Activated naive CD4-positive, alpha-beta T cell treated with anti-CD3 and anti-CD28 coated beads, Interleukin-2, amount 50 U/mL, for 16 hours (primary cell): ENCODE results near the gene NCOA7.
"Not testable (repeated sequence)": the region's sequence is repeated elsewhere in the genome, so short reads cannot be mapped to it uniquely, and the experiment has no call there.

Experiments used
- DNase-seq: peaks from one replicate; pipeline ENCODE4 v3.0.0-alpha.2; 2020

The NCOA7 gene

DNA sequence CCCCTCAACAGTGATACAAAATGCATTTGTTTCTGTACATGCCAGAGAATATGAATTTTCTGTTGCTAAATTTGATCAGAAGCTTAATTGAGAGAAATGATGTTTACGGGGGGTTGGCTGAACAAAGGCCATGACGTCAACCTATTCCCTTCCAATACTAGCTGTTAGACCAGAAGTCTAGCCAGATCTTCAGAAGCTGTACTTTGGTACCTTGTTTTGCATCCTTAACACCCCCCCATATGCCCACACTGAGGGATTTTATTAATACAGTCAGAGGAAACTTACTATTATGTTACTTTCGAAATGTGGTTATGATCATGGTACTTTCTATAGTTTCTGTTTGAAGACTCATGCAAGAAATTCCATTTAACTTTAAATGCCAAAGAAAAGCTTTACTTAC, 3.1 kb downstream of the NCOA7 start:
- no peak for DNase-seq

- no peak for DNase-seq
Observed at GRCh38 chr6:125794342-125795137, 3.8 kb downstream of the NCOA7 start.

DNA sequence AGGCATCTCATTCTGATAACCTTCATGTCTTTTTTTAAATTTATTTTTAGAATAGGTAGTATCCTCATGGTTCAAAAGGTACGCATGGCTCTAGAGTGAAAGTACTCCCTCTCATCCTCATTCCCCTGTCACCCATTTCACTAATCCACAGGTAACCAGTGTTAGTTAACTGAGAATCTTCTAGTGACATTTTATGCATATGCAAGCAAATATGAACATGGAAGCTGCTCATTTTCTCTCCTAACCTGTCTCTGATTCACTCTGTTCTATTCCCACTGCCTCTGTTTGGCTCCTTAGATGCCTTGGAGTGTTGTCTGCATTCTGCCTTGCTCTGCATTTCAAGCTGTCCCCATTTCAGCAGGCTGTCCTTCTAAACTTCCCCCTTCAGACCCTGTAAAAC, 4.5 kb downstream of the NCOA7 start:
- DNase-seq = no peak

DNA sequence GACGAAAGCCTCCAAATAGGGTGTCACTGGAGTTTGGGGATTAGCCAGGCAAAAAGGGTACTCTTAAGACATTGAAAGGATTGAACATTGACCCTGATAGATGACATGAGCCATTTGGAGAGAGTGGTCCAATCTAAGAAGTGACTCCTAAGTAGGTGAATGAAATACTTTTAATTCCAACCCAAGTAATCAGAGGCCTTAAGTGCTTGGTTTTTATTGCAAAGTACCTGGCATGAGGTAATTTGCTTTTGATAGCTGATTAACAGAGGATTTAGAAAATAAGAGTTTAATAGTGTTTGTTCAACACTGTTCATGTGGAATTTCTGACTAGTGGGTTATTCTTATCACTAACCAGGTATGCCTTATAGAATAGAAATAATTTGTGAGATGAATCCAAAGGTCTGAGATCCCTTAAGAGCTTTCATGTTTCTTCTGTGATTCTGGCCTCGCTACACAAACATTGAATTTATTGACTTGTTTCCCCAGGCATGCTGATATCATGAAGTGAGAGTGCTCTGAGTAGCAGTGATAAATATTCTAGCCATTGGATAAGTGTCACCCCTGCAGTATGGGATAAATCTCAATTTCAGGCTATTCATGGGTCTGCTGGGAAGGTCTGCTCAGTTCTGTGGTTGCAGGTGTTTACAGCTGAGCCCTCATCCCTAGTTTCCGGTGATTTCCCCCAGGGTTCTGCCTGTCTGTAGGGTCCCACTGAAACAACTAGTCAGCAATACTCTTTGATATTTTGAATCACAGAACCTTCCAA, 6.5 kb downstream of the NCOA7 start:
- DNase-seq = no peak

GRCh38 chr6:125797886-125798444, 7.2 kb downstream of the NCOA7 start:
- no peak for DNase-seq

DNA sequence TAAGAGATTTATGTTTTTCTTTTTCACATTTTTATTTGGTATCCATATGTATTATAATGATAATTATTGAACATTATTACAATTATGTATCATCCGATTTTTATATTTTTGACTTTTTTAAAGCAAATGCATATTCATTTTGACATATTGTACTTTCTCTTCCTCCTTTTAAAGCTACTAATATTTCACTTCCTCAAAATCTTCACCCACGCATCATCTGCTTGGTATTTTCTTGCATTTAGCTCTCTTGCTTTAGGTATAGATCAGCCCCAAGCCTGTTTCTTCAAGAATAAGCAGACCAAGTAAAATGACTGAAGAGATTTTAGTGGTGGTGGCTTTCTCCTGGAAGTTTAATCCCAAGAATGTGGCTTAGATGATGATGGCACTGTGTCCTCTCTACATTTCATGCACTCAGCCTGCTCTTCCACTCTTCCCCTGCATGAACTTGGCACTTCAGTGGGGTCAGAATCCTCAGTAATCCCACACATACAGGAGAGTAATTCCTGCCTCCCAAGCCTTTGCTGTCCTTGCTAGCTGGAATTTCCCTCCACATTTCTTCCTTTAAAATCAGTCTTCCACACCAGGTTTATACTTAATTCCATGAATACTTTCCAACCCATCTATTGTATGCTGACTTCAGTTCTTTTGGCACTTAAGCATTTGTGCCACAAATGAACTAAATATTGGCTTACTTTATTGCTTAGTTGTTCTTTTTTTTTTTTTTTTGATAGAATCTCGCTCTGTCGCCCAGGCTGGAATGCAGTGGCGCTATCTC, 8.2 kb downstream of the NCOA7 start:
- DNase-seq = no peak

- no peak for DNase-seq
Observed at GRCh38 chr6:125802383-125802782, 11.6 kb downstream of the NCOA7 start.

GRCh38 chr6:125802943-125803377, 12.2 kb downstream of the NCOA7 start:
- DNase-seq = no peak

DNA sequence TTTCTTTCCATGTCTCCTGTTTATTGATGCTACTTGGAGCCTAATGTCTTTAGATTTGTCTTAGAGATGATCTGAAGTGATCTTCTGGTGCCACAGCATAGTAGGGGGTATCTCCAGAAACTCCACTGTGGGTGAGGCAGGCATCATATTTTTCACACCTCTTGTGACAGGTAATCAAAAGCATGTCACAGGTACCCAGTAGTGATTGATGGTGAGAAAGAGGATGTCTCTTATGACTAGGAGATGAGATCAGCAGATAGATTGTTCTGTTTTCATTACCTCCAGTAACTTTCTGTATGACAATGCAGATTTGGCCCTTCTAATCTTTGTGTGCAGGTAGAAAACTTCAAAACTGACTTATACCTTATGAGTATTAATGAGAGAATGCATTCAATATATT, 13.5 kb downstream of the NCOA7 start:
- peak; percentile 27 for DNase-seq

GRCh38 chr6:125804866-125805425, 14.2 kb downstream of the NCOA7 start:
- not testable (repeated sequence) for DNase-seq

- DNase-seq = no peak
Observed at GRCh38 chr6:125806813-125807212, 16.1 kb downstream of the NCOA7 start.

DNA sequence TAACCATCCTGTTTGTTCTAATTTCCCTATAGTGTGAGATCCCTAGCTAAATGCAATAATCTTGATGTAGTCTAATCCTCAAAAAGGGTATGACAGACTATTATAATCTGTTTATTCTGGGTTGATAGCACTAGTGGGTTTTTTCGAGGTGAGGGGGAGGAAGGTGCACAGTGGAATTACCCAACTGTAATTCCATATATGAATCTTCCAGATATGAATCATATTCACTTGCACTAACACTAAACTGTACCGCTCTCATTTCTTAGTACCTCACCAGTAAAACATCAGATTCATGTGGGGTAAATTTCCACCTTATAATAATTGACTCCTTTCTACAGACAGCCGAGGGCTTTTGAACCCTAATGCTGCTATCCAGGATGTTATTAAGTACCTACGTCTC, 16.5 kb downstream of the NCOA7 start:
- DNase-seq = no peak

- no peak for DNase-seq
Observed at GRCh38 chr6:125808060-125808459, 17.3 kb downstream of the NCOA7 start.

DNA sequence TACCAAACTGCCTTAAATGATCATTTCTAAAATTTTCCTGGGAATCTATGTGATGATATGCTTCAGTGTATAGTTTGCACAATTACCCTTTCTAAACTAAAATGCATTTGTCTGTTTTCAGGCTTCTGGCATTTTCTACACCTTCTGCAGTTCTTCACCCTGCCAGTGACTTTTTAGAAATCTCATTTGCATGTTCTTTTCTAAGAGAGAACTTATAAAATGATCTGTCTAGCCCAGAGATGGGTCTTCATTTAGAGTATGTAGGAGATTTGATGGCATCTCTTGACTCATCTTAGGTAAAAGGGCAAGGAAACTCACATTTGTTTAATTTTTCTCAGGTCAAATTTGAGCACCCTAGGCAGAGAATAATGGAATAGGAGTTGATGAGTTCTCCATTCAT, 17.8 kb downstream of the NCOA7 start:
- no peak for DNase-seq

- DNase-seq = no peak
Observed at GRCh38 chr6:125809570-125810170, 18.9 kb downstream of the NCOA7 start.

GRCh38 chr6:125810445-125810844, 19.7 kb downstream of the NCOA7 start:
- DNase-seq = no peak

- DNase-seq = no peak
Observed at GRCh38 chr6:125811259-125811658, 20.5 kb downstream of the NCOA7 start.

- DNase-seq = no peak
Observed at GRCh38 chr6:125812394-125813292, 21.9 kb downstream of the NCOA7 start.

DNA sequence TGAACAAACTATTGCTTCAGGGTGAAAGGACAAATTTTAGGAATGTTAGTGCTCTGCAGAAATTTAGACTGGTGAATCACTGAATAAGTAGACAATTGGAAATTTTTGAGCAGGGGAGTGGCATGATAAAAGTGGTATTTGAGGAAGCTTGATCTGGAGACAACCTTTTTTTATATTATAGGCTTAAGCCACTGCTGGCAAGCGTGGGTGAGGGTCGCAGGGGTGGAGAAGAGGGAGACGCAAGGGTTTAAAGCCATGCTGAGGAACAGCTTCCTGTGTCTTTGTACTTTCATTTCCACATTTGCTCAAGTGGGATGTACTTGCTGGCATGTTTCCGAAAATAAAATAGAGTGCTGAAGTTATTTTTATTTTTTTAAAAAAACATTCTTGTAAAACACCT, 23.7 kb downstream of the NCOA7 start:
- DNase-seq = no peak

GRCh38 chr6:125815080-125815910, 24.5 kb downstream of the NCOA7 start:
- DNase-seq = no peak
